ENCODE data around the gene ARL15. TPM values are rescaled to one million over a fixed set of nuclear protein-coding genes. Genes with fewer than 3 reads are reported as not detected.

ARL15 gene
- total and polyA plus RNA-seq, 2 of the 8 experiments (the other 6 are each of a cell fraction or from before 2014, with no cell fraction given), result 9.9 to 21.2 TPM

DNA sequence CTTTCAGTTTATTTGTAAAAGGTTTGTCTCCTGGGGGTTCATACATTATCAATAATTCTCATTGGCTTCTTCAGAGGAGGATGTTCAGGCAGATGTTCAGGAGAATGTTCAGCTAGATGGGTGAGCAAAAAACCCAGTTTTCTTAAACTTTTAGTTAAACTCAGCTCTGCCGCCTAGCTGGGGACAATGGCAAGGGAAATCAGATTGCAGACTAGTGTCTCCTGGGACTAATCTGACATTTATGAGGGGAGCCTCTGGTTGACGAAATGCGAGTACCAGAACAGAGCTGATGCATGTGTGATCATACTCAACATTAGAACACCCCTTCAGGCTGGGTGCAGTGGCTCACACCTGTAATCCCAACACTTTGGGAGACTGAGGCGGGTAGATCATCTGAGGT is 314.4 kb downstream of the ARL15 start:
- no peak overlapping the region for H4K8ac ChIP-seq (ENCODE audit: extremely low read depth, insufficient read depth, low read length)
- H3K23ac ChIP-seq (ENCODE audit: insufficient read length), result no peak overlapping the region
- peak overlapping the region; percentile 53 for H3K18ac ChIP-seq (ENCODE audit: extremely low read depth, low read length)
- no peak overlapping the region for H3K4me2 ChIP-seq (ENCODE audit: insufficient read depth in 1 of 2, low read depth in 2 of 2, low read length in 2 of 2)
- H3K79me2 ChIP-seq (ENCODE audit: control insufficient read depth in 1 of 2, insufficient read depth in 2 of 2, low read length in 2 of 2), result no peaks in the 10 kb centered on the region
- H3K23me2 ChIP-seq (ENCODE audit: low read depth, low read length), result no peaks in the 10 kb centered on the region
- no peak overlapping the region for H2AFZ ChIP-seq (ENCODE audit: low read length)
- H3K9ac ChIP-seq (replicated peaks in 1 of 4; ENCODE audit: extremely low read depth in 1 of 4, low read depth in 3 of 4, low read length in 3 of 4), result no peak overlapping the region
- POLR2A ChIA-PET (ENCODE audit: partially characterized antibody), result interaction anchor here (0.8 to 1.3 kb wide), 2 partner anchors 12 kb away, joined by 3 to 4 read pairs; no protein-coding TSS in a partner anchor
- H2BK15ac ChIP-seq (ENCODE audit: low read length), result no peak overlapping the region
- no peak overlapping the region for H3K56ac ChIP-seq (replicated peaks; ENCODE audit: insufficient read length, low read depth, low read length)
- no peak for TF ChIP-seq NRF1 (IDR thresholded peaks at IDR 0.05; ENCODE audit: low read depth, low read length)
- no peak overlapping the region for H4K91ac ChIP-seq (replicated peaks; ENCODE audit: insufficient read length, low read length)
- H3K4me1 ChIP-seq (replicated peaks in 1 of 4; ENCODE audit: control insufficient read depth in 3 of 4, insufficient read depth in 4 of 4, low read length in 3 of 4), result peaks cover 2 to 11% (median 5%) of the 10 kb centered on the region in 4 experiments; a peak in 6 of 7 replicates
- H3K4me3 ChIP-seq (ENCODE audit: extremely low read depth in 1 of 4, insufficient read depth in 2 of 4, low read depth in 3 of 4, low read length in 4 of 4), result no peak overlapping the region
- 87% methylated on average over 4 of the region's 4 CpGs; no CpG with 5 or more reads in 1 of the 2 experiments for WGBS, 2 experiments (ENCODE audit: extremely low coverage in 1 of 2, insufficient coverage in 1 of 2, insufficient read length in 1 of 2, insufficient replicate concordance in 2 of 2, low coverage in 1 of 2, low lambda C conversion rate in 2 of 2, missing lambda C conversion rate in 1 of 2)
- H3K4ac ChIP-seq (replicated peaks; ENCODE audit: insufficient read length, low read depth, low read length), result no peak overlapping the region
- no peaks in the 10 kb centered on the region for H4K20me1 ChIP-seq (replicated peaks in 1 of 2; ENCODE audit: control insufficient read depth in 1 of 2, insufficient read depth in 2 of 2, low read length in 2 of 2)
- H2BK12ac ChIP-seq (ENCODE audit: low read depth, low read length), result no peak overlapping the region
- H3K27me3 ChIP-seq (replicated peaks in 1 of 4; ENCODE audit: control insufficient read depth in 3 of 4, extremely low read depth in 1 of 4, insufficient read depth in 3 of 4, low read length in 3 of 4), result no peaks in the 10 kb centered on the region
- H2BK5ac ChIP-seq (ENCODE audit: low read depth, low read length), result no peak overlapping the region; the same call in 1 of the 2 replicates
- no peak for FAIRE-seq
- H2BK120ac ChIP-seq (replicated peaks; ENCODE audit: low read depth, low read length), result no peak overlapping the region
- H2AK5ac ChIP-seq (ENCODE audit: low read depth, low read length), result no peak overlapping the region; the same call in 1 of the 2 replicates
- H3K79me1 ChIP-seq (ENCODE audit: low read depth, low read length), result no peaks in the 10 kb centered on the region
- no peak overlapping the region for H3K27ac ChIP-seq (ENCODE audit: low read depth, low read length)
- no peaks in the 10 kb centered on the region for H3K36me3 ChIP-seq (ENCODE audit: control insufficient read depth in 2 of 4, insufficient read depth in 4 of 4, low read length in 3 of 4)
- no peak overlapping the region for H4K5ac ChIP-seq (ENCODE audit: insufficient read length, low read depth, low read length)
- H3K9me3 ChIP-seq (ENCODE audit: insufficient read depth in 2 of 2, low read depth in 1 of 2, low read length in 1 of 2), result no peaks in the 10 kb centered on the region
- H2BK20ac ChIP-seq (ENCODE audit: low read length), result no peak overlapping the region
- no peak for DNase-seq (ENCODE audit: low read depth in 1 of 2, low spot score in 2 of 2)
- CTCF ChIA-PET (ENCODE audit: partially characterized antibody), result interaction anchor here (0.7 to 1.9 kb wide), 3 partner anchors 9 to 95 kb away, joined by 3 to 5 read pairs (median 3); no protein-coding TSS in a partner anchor
- H3K14ac ChIP-seq (ENCODE audit: insufficient read length), result no peak overlapping the region

Measured in H1 (cell line).